GM21825 (cell line): ENCODE measurements around the gene TACC3.

Experiments
- ATAC-seq: cut with Tn5 transposase; IDR thresholded peaks from one replicate; pipeline ENCODE4 v1.9.1; 2021; ENCODE audit warnings: mild to moderate bottlenecking, moderate library complexity; ENCODE audit not compliant: unreplicated experiment

TACC3 gene

DNA sequence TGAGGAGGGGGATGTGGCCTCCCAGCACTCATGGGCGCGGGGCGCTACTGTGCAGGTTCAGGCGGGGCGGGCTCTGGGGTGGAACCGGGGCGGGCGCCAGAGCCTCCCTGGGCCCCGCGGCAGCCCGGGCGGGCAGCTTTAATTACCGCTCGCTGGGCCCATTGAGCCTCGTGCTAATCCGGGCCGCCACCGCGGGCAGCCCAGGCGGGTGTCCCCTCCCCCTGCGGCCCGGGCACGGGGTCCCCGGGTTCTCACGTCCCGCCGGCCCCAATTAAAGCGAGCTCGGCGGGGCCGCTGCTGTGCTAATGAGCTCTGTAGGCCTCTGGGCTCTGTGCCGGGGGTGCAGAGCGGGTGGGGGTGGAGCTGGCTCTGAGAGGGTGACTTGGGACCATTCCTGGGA lies 48.9 kb downstream of the TACC3 start:
- ATAC-seq, result no peak

DNA sequence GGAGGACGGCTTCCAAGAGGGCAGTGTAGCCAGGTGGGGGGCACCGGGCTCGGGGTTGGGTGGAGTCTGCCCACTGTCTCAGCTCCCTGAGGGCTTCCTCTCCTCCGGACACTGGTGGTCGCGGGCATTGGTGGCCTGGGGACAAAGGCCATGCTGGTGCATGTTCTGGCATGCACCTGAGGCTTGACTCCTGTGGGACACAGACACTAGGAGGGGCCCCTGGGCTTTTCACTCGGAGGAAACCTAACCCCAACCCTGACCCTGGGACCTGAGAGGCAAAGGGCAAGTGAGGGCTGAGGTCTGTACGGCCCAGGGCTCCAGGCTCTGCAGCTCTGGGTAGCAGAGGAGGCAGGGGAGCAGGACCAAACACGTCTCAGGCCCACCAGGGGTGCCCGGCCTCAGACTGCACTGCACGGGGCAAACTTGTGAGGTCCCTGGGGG lies 49.5 kb downstream of the TACC3 start:
- no peak for ATAC-seq

DNA sequence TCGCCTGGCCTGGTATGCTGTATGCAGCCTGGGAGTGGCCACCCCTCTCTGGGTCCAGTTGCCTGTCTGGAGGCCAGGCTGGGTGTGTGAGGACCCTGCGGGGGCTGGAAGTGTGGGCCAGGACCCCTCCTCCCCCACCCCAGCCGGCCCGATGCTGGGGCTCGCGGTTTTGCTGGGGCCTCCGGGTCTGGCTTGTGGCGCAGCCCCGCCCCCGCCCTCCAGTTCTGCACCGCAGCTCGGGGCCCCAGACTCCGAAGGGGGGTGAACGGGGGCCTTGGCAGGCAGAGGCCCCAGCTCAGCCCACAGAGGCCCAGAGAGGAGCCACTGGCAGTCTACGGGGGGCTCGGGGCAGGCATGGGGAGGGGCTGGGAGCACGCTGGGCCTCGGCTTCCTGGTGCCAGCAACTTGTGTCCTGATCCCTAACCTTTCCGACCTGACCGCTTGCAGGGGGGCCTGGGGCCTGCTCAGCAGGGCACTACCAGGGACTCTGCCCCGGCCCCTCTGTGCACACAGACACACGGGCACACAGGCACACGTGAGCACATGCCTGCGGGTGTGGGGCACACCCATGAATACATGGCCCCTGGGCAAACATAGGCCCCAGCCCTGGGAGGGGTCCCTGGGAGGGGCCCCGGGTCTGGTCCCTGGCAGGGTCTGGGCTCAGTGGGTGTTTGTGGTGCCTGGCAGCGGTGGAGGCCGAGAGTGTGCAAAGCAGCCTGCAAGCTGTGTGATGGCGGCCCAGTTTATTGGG lies 50.4 kb downstream of the TACC3 start:
- no peak for ATAC-seq

DNA sequence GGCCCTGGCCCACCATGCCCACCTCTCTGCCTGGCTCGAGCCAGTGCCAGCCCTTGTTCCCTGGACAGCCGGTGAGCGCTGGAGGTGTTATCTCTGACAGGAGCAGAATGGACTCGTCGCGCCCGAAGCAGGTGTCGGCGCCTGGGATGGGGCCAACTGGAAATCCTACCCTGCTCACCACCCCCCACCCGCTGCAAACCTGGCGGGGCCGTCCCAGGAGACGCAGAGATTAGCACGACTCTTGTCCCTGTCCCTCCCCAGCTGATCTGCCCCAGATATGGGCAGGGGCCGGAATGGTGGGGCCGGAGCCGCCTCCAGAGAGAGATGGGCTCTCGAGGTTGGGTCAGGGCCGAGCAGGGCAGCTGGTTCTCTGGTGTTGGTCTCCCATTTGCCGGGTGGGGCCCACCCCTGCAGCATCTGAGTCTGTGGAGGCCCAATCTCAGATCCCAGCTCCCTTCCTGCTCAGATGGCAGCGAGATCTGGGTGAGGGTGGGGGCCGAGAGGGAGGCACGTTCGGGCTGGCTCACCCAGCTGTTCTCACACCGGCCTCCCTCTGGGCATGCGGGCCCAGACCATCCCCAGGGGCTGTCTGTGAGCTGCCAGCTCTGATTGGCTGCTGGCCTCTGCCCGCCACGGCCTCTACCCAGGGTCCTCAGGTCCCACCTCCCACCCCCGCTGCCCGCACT lies 51.7 kb downstream of the TACC3 start:
- ATAC-seq, result no peak

DNA sequence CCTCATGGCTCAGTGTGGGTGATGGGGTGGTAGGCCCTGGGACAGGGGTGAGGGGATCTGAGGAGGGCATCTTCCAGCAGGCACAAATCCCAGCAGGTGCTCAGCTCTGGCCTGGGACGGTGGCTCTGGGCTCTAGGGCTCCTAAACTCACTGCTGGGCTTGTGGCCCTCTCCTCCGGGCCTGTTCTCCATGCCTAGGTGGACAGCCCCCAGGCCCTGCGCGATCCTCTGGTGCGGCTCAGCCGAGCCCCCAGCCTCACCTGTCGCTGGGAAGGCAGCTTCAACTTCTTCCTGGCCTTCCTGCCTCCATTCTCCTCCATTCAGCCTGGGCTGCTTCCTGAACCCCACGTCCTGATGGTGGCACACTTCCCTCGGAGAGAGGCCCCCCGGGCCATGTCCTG lies 52.4 kb downstream of the TACC3 start:
- ATAC-seq, result no peak

DNA sequence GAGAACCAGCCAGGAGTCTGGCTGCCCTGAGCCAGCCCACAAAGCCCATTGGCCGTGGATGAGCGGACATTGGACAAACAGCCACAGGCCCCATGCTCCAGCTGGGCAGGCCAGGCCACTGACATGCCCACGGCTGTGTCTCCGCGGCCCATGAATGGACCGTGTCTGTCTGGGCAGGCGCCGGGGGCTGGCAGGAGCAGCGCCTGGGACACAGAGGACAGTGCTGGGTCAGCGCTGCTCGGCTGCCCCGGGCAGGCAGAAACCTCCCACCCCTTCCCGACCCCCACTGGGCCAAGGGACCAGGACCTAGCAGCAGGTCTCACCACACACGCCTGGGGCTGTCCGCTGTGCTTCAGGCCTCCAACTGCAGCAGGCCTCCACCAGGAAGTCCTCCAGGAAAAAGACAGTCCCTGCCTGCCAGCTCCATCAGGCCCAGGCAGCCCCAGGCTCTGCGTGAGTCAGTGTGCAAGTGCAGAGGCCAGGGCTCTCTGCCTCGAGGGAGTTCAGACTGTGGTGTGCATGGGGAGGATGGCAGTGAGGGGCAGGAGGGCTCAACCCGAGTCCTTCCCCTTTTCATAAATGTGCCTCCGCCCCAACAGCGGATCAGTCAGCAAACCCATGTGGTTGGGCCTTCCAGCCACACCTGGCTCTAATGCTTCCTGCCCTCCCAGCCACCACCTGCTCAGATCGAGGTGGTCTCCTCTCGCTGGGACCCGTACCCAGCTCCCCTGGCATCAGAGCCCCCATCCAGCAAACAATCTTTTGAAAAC lies 54.6 kb downstream of the TACC3 start:
- no peak for ATAC-seq

DNA sequence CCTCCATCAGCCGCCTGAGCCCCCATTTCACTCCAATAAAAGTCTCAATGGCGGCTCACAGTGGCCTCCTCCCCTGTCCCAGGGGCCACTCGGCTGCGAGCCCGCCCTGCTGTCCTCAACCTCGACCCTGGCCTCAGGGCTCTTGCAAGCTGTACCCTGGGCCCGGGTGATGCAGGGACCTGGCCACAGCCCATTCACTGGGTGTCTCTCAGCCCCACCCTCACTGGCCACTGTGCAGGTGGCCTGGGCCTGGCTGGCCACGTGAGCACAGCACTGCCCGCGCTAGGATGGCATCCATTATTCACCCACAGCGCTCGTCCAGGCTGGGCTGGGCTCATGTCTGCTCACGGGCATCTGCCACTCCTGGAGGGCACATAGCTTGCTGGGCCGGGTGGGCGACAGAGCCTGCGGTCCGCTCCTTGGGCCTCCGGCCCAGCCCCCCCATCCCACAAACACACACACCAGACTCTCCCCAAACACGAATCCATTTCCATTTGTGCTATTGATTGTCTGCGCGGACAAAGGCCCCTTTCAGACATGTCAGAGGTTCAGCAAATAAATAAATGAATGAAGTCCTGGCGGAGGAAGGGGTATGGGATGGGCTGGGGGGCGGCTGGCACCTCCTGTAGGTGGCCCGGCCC lies 55.3 kb downstream of the TACC3 start:
- no peak for ATAC-seq

DNA sequence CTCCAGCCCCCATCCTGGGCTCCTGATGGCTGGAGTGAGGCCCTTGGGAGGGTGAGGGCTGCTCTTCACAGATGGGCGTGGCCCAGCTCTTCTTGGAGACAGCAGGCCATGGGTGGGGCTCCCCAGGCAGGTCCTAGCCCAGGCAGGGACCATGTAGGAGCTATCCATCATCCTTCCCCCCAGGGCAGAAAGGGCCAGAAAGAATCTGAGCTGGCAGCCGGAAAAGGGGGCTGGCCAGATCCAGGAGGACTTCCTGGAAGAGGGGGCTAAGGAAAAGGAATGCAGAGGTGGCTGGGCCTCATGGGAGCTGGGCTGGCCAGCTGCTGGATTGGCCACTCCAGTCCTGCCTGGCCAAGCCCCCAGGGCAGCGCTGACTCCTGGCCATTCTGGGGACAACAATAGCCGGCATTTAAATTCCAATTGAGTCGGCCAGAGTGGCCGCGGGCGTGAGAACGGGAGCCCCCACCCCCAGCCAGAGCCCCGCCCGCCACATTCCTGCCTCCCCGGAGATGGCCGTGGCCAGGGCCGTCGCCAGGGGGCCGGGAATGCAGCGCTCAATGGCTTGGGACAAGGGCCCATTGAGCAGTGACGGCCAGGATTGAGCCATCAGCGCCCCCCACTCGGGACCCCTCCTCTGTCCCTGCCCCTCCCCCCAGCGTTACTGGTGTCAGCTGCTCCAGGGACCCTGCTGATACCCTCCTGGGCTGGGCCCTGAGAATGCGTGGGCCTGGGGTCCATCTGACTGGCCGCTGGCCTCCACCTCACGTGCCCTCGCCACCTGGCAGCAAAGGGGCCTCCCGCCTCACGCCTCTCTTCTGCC lies 56.7 kb downstream of the TACC3 start:
- no peak for ATAC-seq

DNA sequence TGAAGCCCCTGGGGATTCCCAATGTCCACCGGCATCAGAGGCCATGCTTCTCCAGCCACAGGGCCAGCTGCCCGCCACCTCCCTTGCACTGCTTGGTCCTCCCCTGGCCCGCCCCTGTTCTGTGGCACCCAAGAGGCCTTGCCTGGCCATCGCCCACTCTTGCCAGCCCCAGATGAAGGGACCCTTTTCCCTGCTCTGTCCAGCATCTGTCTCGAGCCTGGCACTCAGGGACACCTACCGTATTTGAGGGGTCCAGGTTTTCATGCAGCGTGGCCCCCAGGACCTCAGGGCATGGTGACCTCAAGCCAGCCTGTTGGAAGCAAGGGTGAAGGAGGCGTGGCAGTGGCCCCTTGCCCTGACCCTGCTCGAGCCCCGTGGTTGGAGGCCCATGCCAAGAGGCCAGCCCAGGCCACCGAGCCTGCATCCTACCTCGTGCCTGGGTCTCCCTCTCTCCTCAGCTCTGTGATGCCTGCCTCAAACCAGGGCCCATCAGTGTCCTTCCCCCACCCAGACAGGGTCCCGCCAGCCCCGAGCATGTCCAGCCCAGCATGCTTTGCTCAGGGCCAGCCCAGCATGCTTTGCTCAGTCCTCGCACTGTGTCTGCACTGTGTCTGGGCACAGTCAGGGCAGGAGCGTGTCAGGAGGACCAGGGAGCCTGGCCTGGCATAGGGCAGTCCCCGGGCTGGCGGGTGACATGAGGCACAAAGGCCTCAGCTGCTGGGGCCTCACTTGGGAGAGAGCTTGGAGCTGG lies 57.5 kb downstream of the TACC3 start:
- ATAC-seq, result no peak

DNA sequence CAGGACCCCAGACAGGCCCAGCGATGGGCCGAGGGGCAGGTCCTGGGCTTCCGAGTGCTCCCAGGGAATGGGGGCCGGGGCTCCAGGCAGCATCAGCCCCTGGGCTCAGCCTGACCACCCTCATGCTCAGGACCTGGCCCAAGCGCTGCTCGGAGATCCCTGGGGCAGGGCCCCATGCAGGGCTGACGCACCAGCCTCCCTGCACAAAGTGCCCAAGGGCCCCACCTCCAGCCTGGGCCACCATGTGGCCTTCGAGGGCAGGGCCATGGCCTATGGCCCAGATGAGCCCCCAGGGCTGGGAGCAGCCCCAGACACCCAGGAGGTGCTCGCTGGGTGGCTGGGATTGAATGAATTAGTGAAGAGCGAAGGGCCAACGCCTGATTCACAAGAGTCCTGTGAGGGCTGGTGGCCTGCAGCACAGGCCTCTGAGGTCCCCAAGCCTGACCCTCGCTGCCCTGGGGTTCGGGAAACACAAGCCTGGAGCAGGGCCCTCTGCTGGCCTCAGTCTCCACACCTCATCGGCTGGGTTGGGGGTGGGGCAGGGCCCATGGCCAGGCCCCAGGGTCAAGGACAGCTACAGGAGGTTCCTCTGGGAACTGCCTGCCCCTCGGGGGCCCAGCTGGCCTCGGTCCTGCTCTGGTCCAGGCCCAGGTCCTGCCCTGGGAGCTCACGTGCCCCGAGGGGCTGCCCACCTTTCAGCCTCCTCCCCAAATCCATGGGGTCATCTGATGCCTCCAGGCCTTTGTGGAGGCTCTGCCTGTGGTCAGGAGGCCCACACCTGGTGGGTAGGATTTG lies 58.5 kb downstream of the TACC3 start:
- ATAC-seq, result no peak

DNA sequence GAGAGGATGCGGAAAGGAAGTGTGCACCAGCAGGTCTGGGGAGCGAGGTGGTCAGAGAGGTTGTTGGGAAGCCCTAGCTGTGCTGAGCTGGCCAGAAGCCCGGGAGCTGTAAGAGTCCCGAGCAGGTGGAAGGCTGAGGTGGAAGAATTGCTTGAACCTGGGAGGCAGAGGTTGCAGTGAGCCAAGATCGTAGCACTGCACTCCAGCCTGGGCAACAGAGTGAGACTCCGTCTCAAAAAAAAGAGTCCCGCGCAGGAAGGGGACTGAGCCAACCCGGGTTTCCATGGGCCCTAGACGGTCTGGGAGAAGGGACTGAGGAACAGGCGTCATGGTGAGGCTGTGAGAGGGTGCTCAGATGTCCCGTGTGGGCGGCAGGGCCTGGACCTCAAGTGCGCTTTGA lies 59.1 kb downstream of the TACC3 start:
- no peak for ATAC-seq

DNA sequence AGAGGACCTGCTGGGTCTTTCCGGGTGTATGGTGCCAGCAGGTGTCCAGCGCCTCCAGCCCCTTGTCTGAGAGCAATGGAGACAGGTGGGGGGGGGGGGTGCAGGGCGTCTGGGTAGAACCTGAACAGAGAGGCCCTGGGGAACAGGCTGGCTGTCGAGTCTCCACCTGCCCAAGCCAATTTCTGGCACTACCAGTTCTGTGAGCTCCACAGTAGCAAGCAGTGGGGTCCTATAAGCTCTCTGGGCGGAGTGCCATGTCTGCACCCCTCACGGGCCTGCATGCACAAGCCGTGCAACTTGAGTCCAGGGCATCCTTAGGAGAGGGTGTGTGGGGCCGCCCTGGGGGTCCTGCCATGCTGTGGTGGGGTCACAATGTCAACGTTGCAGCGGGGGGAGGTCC lies 61.7 kb downstream of the TACC3 start:
- ATAC-seq, result no peak

DNA sequence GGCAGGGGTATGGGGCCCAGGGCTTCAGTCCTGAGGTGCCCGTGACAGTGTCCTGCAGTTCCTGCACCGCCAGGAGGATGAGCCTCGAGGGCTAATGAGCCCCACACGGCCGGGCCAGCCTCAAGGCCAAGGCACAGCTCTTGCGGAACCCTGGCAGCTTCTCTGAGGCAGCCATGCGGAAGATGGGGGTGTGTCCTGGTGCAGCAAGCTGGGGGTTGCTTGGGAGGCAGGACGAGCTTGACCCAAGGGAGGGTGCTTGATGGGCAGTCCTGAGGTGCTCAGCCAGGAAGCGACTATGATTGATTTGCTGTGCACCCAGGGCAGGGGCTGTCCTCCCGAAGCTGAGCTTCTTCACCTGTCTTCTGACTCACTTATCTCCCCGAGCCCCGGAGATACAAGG lies 62.6 kb downstream of the TACC3 start:
- no peak for ATAC-seq

DNA sequence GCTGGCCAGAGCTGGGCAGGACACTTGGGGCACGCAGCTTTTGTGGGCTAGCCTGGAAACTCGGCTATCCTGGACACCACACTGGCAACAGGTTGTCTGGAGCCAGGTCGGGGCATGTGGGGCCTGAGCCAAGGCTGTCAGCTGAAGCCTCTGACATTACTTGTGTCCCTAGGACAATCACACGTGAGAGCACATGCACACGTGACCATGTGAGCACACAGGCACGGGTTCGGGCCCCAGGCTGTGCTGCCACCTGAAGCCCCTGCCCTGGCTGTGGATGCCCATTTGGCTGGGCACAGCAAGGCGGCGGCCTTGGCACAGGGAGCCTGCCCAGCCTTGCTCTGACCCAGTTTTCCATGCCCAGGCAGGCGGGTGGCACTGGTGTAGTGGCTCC lies 63.1 kb downstream of the TACC3 start:
- ATAC-seq, result no peak

DNA sequence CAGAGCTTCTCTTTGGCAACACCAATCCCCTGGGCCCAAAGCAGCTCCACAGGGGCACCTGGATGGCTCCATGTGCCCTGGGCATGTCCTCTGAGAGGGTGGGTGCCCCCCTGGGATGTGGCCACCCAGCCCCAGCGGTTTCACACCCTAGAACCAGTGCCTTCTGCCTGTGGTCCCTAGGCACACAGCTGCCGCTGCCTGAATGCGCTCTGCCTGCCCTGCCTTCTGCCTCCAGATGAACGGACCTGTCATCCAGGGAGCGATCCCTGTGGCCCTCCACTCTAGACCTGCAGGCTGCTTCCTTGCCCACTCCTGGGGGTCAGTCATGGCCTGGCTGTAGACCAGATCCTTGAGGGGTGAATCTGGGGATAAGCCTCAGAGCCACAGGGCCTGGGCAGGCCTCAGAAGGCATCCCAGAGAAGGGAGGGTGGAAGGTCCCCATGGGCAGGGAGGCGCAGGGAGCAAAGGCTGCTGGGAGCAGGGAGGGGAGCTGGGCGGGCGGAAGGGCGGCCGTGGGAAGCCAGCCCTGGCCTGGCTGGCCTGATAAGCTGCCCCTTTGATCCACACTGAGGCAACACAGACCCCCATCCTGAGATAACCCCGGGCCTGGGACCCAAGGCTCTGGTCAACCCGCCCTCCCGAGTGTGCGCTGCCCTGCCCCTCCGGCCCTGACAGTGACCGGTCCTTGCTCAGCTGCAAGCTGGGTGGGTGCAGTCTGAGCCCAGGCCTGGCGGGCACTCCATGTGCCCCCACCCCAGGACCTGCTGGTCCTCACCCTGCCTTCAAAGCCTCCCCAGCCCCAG lies 63.7 kb downstream of the TACC3 start:
- no peak for ATAC-seq

DNA sequence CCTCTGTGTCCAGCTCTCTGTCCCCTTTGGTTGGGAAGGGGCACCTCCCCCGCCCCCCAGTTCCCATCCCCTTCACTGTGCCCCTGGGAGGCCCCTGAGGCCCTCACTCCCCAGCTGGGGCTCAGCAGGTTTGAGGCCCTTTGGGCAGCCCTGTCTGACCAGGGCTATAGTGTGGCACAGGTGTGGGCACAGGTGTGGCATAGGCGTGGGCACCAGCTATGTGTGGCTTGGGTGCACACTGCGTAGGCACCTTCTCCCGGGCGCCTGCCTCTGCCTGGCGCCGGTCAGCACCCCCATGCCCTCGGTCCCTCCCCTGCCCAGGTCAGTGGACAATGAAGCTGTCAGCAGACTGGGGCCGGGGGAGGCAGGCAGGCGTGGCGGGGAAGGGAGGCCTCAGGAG lies 64.3 kb downstream of the TACC3 start:
- no peak for ATAC-seq

DNA sequence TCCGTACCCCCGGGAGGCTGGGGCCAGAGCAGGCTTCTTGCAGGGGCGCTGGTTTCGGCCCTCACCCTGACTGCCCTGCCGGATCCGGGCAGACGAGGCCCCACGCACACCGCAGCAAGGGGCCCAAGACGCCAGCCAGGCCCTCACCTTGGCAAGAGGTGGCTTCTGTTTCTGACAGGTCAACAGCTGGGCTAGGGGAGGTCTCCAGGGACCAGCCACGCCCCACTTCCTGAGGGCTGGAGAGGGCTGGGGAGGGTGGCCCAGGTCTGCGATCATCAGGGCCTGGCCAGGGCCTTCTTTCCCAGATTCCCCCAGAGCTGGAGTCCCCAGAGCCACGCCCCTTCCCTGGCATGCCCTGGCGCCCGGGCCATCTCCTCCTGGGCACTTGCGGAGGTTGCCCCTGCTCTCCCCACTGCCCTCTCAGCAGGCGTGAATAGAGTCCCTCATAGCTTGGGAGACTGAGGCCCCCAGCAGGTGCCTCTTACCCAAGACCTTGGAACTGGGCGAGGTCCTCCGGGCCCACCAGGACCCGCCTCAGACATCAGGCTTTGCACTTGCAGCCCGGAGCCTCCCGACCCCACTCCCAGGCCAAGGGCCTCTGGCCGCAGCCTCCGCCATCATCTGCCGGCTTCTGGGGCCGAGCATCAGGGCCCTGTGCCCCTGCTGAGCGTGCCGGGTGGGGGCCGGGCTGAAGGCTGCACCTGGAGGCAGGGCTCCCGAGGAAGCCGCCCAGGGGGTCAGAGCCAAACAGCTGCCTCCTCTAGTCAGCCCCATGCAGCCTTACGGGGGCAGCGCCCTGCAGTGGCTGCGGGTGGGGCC lies 65.4 kb downstream of the TACC3 start:
- no peak for ATAC-seq
